HG02852 (cell line): ENCODE measurements around the gene SLC35F3.

Source experiments
- ATAC-seq: cut with Tn5 transposase; IDR thresholded peaks from one replicate; pipeline ENCODE4 v1.9.1; 2021; ENCODE audit warnings: mild to moderate bottlenecking, moderate library complexity; ENCODE audit not compliant: unreplicated experiment

The SLC35F3 gene

GRCh38 chr1:234309598-234310459 lies 405.4 kb downstream of the SLC35F3 start:
- peak; percentile 88 for ATAC-seq

- ATAC-seq, result no peak
Observed at GRCh38 chr1:234310460-234310817, 406.0 kb downstream of the SLC35F3 start.

DNA sequence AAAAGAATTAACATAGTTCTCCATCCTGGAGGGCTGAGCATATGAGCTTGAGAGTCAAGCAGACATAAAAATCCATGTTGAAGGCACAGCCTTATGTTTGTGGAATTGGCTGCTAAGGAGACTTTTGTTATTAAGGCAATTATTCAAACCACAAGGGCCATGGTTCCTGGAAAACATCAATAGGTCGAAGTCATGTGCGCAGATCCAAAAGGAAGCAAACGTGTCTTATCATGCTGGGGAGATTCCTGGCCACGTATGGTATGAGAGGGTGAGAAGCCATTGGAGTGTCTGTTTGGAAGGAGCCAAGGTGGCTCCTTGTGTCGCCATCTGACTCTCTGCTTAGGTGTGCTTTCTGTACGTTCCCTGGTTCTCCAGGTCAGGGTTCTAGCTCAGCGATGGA lies 406.9 kb downstream of the SLC35F3 start:
- ATAC-seq, result no peak

- ATAC-seq, result no peak
Observed at GRCh38 chr1:234313171-234313570, 408.7 kb downstream of the SLC35F3 start.

- no peak for ATAC-seq
Observed at GRCh38 chr1:234315091-234315541, 410.6 kb downstream of the SLC35F3 start.

- ATAC-seq, result no peak
Observed at GRCh38 chr1:234315588-234315987, 411.1 kb downstream of the SLC35F3 start.

DNA sequence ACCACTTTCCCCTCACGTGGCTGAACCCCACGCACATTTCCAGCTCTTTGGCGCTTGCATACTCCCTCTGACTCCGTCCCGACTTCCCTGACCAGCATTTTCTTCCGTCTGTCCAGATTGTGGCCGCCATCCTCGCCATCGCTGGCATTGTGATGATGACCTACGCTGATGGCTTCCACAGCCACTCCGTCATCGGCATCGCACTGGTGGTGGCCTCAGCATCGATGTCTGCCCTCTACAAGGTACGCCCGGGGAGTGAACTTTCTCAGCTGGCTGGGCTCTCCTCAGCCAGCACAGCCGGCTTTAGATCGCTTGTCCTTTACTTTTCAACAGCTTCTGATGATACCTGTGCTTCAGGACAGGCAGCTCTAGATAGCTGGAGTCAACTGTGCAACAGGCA lies 412.0 kb downstream of the SLC35F3 start:
- ATAC-seq, result no peak

- ATAC-seq, result no peak
Observed at GRCh38 chr1:234316937-234317336, 412.5 kb downstream of the SLC35F3 start.

DNA sequence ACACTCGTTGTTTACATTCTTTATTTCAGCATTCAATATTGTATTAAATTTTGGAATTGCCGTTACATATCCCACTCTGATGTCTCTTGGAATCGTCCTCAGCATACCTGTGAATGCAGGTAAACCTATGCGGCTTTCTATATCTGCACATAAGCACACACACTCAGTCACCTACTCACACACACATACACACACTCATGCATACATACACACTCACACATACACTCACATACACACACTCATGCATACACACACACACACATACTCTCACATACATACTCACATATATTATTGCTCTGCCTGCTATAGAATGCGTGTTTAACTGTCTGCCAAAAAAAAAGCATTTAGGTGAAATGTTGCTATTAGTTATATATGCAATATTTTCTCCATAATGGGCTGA lies 415.6 kb downstream of the SLC35F3 start:
- no peak for ATAC-seq

- no peak for ATAC-seq
Observed at GRCh38 chr1:234320549-234320948, 416.1 kb downstream of the SLC35F3 start.

DNA sequence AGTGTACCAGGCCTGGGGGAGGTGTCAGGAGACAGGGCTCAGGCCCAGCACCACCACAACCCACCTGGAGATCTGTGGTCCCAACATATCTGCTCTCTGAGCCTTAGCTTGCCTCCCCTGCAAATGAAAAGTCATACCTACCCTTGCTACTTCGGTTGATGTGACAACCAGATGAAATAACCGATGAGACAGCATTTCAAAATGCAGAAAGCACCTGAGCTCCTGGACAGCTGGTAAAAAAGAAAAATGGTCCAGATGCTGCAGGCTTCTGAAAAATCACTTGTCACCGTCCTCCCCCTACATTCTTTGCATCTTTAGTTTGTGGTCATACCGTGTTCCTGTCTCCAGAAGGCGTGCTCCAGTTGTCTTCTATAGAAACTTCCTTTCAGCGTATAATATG lies 416.8 kb downstream of the SLC35F3 start:
- ATAC-seq, result no peak

DNA sequence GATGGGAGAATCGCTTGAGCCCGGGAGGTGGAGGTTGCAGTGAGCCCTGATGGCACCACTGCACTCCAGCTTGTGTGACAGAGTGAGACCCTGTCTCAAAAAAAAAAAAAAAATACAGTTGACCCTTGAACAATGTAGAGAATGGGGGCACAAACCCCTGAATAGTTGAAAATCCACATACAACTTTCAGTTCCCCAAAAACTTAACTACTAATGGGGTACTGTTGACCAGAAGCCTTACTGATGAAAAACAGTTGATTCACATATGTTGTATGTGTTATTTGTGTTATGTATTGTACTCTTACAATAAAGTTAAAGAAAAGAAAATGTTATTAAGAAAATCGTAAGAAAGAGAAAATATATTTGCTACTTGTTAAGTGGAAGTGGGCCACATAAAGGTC lies 417.6 kb downstream of the SLC35F3 start:
- no peak for ATAC-seq

DNA sequence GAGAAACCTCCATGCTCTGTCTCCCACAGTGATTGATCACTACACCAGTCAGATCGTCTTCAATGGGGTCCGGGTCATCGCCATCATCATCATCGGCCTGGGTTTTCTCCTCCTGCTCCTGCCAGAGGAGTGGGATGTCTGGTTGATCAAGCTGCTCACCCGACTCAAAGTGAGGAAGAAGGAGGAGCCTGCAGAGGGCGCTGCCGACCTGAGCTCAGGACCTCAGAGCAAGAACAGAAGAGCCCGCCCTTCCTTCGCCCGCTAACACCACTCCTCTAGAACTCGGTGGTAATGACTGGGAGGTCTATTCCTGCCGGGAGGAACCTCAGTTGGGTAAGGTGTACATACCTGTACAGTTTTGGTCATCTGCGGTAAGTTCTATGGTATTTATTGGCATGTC lies 418.5 kb downstream of the SLC35F3 start:
- ATAC-seq, result no peak

DNA sequence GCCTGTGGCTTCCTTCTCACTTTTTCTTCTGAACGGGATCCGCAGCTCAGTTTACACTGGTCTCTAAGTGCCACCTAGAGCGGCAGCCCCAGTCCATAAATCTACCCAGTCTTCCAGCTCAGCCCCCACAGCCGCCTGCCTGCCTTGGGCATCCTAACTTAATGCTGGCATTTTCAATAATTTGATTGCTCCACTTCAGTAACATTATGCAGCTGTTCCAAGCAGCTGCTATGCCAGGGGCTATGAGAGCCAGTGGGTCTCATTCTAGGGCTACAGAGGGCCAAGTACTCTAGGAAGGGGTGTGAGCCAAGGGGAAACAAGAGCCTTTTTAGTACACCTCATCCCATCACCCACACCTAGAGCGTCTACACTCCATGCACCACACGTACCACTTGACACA lies 420.3 kb downstream of the SLC35F3 start:
- ATAC-seq, result no peak

- ATAC-seq, result peak; percentile 45
Observed at GRCh38 chr1:234325878-234326496, 421.5 kb downstream of the SLC35F3 start.

DNA sequence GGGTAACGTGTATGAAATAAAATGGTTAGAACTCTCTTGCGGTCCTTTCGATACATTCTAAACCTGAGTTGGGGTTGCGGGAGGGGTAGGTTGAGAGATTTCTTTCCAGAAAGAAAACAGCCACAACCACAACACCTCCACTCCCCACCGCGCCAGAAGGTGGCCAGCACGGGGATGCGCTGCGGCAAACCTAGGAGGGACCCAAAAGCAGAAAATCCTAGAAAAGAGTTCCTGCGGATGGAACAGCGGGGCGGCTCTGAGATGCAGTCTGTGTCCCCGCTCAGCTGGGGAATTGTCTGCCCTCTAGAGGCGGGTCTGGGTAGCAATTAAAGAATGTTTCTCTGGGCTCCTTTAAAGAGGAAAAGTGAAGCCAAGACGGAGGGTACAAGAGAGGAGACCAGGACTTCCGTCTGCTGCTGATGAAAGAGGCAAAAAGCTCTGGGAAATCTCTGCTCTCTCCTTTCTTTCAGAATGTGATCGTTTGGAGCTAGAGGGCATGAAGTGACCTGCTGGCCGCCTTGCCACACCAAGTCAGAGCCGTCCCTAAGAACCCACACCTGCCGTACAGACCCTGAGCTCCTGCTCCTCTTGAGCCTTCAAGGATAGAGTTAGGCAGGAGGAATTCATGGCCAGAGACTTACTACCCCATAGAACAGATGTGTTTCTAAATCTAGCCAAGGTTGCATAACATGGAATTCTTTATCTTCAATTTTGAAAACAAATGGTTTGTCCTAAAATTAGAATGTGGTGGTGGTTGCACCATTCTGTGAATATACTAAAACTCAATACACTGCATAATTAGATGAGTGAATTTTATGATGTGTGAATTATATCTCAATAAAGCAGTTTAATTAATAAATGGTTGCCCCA lies 422.3 kb downstream of the SLC35F3 start:
- ATAC-seq, result peak; percentile 80

DNA sequence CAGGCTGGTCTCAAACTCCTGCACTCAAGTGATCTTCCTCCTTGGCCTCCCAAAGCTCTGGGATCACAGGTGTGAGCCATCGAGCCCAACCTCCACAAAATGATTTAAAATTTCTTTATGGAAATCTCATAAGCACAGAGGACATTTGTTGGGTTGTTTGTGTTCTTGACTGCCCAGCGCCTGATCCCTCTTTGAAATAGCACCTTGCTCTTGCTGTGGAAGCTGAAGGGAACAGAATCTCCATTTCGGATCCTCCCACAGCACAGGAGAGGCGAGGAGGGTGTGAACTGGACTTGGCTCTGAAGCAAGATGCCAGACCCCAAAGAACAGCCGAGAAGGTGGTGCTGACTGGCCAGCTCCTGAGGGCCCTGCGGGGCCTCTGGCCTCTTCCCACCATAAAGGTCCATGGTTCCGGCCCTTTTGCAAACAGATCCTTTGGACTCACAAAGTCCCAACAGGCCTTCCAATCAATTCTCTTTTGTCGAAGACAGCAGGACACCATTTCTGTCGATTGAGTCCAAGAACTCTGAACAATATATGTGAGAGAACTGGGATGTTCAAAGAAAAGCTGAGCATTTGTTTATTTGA lies 423.2 kb downstream of the SLC35F3 start:
- no peak for ATAC-seq

DNA sequence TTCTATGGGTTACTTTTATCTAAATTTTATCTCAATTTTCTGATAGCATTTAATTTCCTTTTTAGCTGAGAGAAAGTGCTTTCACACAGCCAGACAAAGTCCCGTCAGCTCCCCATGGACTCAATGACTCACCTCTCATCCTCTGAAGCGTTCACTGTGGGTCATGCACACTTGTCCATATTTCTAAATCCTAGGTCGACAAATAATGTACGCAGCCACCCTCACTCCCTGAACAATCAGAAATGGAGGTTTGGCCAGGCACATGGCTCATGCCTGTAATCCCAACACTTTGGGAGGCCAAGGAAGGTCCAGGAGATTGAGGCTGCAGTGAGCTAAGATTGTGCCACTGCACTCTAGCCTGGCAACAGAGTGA lies 426.4 kb downstream of the SLC35F3 start:
- ATAC-seq, result no peak

GRCh38 chr1:234331507-234331906 lies 427.0 kb downstream of the SLC35F3 start:
- no peak for ATAC-seq

GRCh38 chr1:234336359-234336758 lies 431.9 kb downstream of the SLC35F3 start:
- ATAC-seq, result no peak

- no peak for ATAC-seq
Observed at GRCh38 chr1:234337233-234337632, 432.8 kb downstream of the SLC35F3 start.
